Urinary bladder (tissue), 4 donors: ENCODE results near the gene ADARB2. TPM values are rescaled to one million over a fixed set of nuclear protein-coding genes. Genes with fewer than 3 reads are reported as not detected.

Source experiments
- DNase-seq: peaks from one replicate; pipeline ENCODE4 v3.0.0-alpha.2; 2015; ENCODE audit errors: extremely low spot score
- H3K27ac ChIP-seq: one replicate; pipeline ENCODE4 v1.5.1; 2013; ENCODE audit warnings: low read depth, mild to moderate bottlenecking, moderate library complexity
- H3K36me3 ChIP-seq: one replicate; pipeline ENCODE4 v1.6.1; 2013; ENCODE audit warnings: mild to moderate bottlenecking, moderate library complexity; ENCODE audit not compliant: insufficient read depth
- H3K4me1 ChIP-seq: one replicate; pipeline ENCODE4 v1.6.1; 2013; ENCODE audit warnings: mild to moderate bottlenecking, moderate library complexity; ENCODE audit not compliant: insufficient read depth
- H3K4me3 ChIP-seq: one replicate; pipeline ENCODE4 v1.5.1; 2013; ENCODE audit warnings: low read depth, low read length
- WGBS: extraction: QIAGEN DNeasy Blood & Tissue Kit; methylation state at CpG from one replicate; pipeline ENCODE4 v1.1.7; 2013; 5-methylcytosine and 5-hydroxymethylcytosine counted together
- polyA plus RNA-seq: library from polyadenylated mRNA; stranded (reverse); fragments of 200-250 nt; gene quantifications from one replicate; pipeline ENCODE4 v1.2.3, GENCODE V29; 2013
- total RNA-seq: library from RNA; depleted of rRNA; stranded (reverse); fragments of >200 nt; gene quantifications from one replicate; pipeline ENCODE4 v1.2.3, GENCODE V29; 2014
- donor health status: healthy with polysubstance abuse.
- donor health status: healthy.

Gene ADARB2
- total and polyA plus RNA-seq, 2 donors = 0.26 to 1.0 TPM

DNA sequence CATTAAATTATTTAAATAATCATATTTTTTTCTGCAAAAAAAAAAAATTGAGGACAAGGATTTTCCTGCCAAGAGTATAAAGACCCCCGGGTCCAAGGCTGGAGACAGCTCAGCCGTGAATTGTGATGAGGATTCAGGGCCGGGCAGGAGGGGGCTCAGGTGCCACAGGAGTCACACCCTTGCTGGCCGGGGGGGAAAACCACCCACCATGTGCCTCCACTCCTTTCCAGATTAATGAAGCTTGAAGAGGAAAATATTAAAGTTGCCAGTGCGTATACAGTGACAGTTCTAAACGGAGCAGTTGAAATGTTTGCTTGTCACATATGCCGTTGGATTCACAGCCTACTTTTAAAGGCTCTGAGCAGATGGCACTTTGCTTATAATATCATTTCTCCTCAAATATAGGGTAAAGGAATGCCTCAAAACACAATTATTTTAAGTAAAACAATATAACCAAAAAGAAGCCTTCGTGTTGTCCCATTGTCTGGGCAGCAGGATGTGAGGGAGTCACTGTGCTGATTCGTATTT is 49.6 kb downstream of the ADARB2 start:
- Histone ChIP-seq H3K4me3 (no peak overlapping the region), H3K4me1 (no peaks in the 10 kb centered on the region), H3K36me3 (no peaks in the 10 kb centered on the region), H3K27ac (no peak overlapping the region)
- no peak for DNase-seq
- 75% methylated on average over 9 of the region's 9 CpGs for WGBS

GRCh38 chr10:1687190-1687589 is 50.1 kb downstream of the ADARB2 start:
- Histone ChIP-seq H3K27ac (no peak overlapping the region), H3K4me1 (no peaks in the 10 kb centered on the region), H3K4me3 (no peak overlapping the region), H3K36me3 (no peaks in the 10 kb centered on the region)
- 81% methylated on average over 5 of the region's 5 CpGs for WGBS
- DNase-seq = no peak

DNA sequence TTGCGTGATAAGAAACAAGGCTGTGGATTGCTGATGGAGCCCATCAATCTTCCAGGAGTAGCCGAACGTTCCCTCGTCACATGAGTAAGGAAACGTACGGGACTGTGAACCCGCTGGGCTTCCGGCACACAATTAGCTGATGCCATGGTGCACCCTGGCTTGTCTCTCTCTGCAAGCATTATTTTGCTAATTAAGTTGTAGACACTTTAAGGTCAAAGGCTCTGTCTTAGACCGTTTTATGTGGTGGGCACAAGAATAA is 50.9 kb downstream of the ADARB2 start:
- whole genome bisulfite sequencing = 76% methylated on average over 9 of the region's 9 CpGs
- Histone ChIP-seq H3K27ac (no peak overlapping the region), H3K36me3 (no peaks in the 10 kb centered on the region), H3K4me3 (no peak overlapping the region), H3K4me1 (no peaks in the 10 kb centered on the region)
- no peak for DNase-seq

GRCh38 chr10:1685699-1686490 is 51.4 kb downstream of the ADARB2 start:
- no peaks in the 10 kb centered on the region for H3K36me3 ChIP-seq
- no peaks in the 10 kb centered on the region for H3K4me1 ChIP-seq
- WGBS = 68% methylated on average over 15 of the region's 15 CpGs
- DNase-seq = no peak
- no peak overlapping the region for H3K27ac ChIP-seq
- H3K4me3 ChIP-seq = no peak overlapping the region

- no peaks in the 10 kb centered on the region for H3K4me1 ChIP-seq
- no peaks in the 10 kb centered on the region for H3K36me3 ChIP-seq
- H3K27ac ChIP-seq = no peak overlapping the region
- DNase-seq = no peak
- no peak overlapping the region for H3K4me3 ChIP-seq
- WGBS = 95% methylated on average over 9 of the region's 9 CpGs
These were observed 52.3 kb downstream of the ADARB2 start for GRCh38 chr10:1684991-1685390.

- H3K4me1 ChIP-seq = no peaks in the 10 kb centered on the region
- no peak for DNase-seq
- no peak overlapping the region for H3K4me3 ChIP-seq
- WGBS = 89% methylated on average over 12 of the region's 12 CpGs
- no peak overlapping the region for H3K27ac ChIP-seq
- H3K36me3 ChIP-seq = no peaks in the 10 kb centered on the region
These were observed 53.7 kb downstream of the ADARB2 start for GRCh38 chr10:1683649-1684048.

DNA sequence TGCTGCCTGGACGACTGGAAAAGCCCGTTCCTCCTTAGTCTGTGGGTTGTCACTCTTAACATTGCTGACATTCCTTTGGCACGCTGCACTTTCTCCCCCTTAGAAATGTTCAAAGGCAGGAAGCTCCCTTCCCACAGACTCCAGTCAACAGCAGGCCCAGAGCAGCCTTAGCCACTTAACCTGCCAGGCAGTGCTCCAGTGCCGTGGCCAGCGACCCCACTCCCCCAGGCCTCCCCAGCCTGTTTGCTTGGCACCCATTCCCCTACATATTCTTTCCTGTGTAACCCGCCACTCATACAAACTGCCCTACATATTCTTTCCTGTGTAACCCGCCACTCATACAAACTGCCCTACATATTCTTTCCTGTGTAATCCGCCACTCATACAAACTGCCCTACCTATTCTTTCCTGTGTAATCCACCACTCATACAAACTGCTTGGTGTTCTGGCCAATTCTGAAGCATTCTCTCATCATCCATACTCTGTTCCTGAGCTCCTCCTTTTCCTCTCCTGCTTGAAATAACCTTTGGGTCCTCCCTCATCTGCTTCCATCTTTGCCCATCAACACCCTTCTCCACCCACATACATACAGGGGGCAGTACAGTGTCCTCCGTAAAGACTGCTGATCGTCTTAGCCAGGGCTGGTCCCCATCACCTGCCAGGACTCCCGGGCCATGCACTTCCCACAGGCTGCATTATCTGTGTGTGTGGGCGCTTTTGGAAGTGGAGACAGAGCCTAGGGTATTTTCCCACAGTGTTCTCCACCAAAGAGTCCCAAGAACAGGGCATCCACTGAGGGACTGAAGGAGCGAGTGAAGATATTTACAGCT is 57.3 kb downstream of the ADARB2 start:
- 59% methylated on average over 13 of the region's 13 CpGs for WGBS
- Histone ChIP-seq H3K27ac (no peak overlapping the region), H3K36me3 (no peaks in the 10 kb centered on the region), H3K4me1 (no peaks in the 10 kb centered on the region), H3K4me3 (no peak overlapping the region)
- DNase-seq = no peak

GRCh38 chr10:1678084-1678483 is 59.2 kb downstream of the ADARB2 start:
- H3K36me3 ChIP-seq = no peaks in the 10 kb centered on the region
- WGBS = 92% methylated on average over 15 of the region's 15 CpGs
- H3K27ac ChIP-seq = no peak overlapping the region
- H3K4me3 ChIP-seq = no peak overlapping the region
- H3K4me1 ChIP-seq = no peaks in the 10 kb centered on the region
- no peak for DNase-seq

DNA sequence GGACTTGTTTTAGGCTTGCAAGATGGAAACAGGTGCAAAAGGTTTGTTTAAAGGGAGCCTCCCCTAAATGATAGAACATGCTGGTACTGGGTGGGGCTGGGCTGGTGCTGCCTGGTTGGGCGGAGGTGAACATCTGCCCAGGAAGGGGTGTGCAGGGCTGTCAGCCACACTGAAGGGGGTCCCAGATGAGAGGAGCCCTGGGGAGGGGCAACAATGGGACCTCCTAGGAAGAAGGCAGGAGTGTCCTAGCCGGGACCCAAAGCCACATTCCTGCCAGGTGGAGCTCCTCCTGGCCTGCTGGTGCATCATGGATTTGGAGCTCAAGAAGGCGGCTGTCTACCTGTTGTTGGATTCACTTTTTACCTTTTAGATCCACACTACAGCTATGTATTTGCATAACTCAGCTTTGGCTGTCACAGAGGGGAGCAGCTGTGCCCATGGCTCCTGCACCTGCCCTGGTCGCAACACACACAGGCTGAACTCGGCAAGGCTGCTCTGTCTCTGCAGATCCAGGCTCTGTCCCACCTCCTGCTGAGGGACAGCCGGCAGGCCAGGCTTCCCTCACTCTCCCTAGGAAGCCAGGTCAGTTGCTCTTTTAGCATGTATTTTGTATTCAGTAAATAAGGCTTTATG is 59.9 kb downstream of the ADARB2 start:
- no peaks in the 10 kb centered on the region for H3K36me3 ChIP-seq
- no peaks in the 10 kb centered on the region for H3K4me1 ChIP-seq
- 72% methylated on average over 6 of the region's 6 CpGs for WGBS
- no peak for DNase-seq
- no peak overlapping the region for H3K4me3 ChIP-seq
- H3K27ac ChIP-seq = no peak overlapping the region

GRCh38 chr10:1674501-1674900 is 62.8 kb downstream of the ADARB2 start:
- Histone ChIP-seq H3K4me1 (no peaks in the 10 kb centered on the region), H3K36me3 (no peaks in the 10 kb centered on the region), H3K27ac (no peak overlapping the region), H3K4me3 (no peak overlapping the region)
- DNase-seq = no peak
- 91% methylated on average over 11 of the region's 11 CpGs for WGBS

- no peaks in the 10 kb centered on the region for H3K36me3 ChIP-seq
- WGBS = 89% methylated on average over 21 of the region's 21 CpGs
- no peak overlapping the region for H3K27ac ChIP-seq
- no peak for DNase-seq
- H3K4me1 ChIP-seq = no peaks in the 10 kb centered on the region
- H3K4me3 ChIP-seq = no peak overlapping the region
These were observed 63.6 kb downstream of the ADARB2 start for GRCh38 chr10:1673568-1674345.

DNA sequence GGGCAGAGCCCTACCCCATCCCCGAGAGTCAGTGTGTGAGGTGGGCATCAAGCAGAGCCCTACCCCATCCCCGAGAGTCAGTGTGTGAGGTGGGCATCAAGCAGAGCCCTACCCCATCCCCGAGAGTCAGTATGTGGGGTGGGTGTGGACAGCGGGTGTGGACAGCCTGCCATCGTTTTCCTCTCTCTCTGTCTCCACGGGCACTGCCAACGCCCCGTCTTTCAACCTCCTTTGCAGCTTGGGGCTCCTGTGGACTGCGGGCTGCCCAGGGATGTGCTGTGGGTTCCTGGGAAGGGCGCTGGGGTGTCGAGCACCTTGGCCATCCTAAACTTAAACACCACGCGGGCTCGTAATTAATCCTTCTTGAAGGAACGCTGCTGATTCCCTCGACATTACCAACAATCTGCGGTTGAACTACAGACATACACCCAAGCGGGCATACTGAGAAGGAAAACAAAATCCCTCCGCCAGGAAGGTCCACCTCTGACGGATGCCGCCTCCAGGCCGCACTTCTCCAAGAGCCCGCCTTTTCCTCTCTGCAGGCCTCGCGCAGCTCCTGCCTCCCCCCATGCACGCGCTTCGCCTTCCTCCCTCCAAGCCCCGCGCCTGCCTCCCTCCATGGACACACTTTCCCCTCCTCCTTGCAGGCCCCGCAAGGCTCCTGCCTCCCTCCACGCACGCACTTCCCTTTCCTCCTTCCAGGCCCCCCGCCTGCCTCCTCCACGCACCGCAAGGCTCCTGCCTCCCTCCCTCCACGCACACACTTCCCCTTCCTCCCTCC is 65.1 kb downstream of the ADARB2 start:
- DNase-seq = no peak
- H3K4me1 ChIP-seq = no peaks in the 10 kb centered on the region
- no peak overlapping the region for H3K27ac ChIP-seq
- WGBS = 91% methylated on average over 37 of the region's 37 CpGs
- no peaks in the 10 kb centered on the region for H3K36me3 ChIP-seq
- H3K4me3 ChIP-seq = no peak overlapping the region
